GM21528 (cell line): ENCODE measurements around the gene OGG1.
"Not testable (repeated sequence)": the region's sequence is repeated elsewhere in the genome, so short reads cannot be mapped to it uniquely, and the experiment has no call there.

Experiments used
- ATAC-seq: cut with Tn5 transposase; IDR thresholded peaks from one replicate; pipeline ENCODE4 v1.9.1; 2021; ENCODE audit warnings: mild to moderate bottlenecking, moderate library complexity; ENCODE audit not compliant: unreplicated experiment, low FRiP score

The OGG1 gene

DNA sequence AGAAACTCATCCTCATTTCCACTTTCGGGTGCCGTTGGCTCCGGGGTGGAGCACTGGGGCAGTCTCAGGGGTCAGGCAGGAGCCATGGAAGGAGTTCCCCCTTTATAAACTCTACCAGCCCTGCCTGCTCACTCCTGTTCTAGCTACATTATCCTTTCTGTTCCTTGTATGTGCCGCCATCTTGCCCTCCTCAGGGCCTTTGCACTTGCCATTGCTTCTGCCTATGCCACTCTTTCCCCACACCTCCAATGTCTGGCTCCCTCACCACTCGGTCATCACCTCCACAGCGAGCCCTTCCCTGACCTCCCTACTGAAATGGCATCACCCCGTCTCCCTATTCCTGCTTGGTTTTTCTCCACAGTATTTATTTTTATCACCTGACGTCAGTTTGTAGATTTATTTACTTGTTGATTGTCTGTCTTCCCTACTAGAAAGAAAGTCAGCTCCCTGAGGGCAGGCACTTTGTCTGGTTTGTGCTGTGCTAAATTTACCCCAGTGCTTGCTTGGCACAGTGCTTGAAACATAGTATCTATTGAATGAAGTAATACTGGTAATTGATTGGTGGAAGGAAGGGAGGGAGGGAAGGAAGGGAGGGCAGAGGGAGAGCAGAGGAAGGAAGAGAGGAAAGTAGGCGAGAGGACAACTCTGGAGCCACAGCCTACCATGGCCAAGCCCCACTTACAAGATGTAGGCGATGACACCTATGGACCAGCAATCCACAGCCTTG, 11.2 kb downstream of the OGG1 start:
- ATAC-seq: no peak

DNA sequence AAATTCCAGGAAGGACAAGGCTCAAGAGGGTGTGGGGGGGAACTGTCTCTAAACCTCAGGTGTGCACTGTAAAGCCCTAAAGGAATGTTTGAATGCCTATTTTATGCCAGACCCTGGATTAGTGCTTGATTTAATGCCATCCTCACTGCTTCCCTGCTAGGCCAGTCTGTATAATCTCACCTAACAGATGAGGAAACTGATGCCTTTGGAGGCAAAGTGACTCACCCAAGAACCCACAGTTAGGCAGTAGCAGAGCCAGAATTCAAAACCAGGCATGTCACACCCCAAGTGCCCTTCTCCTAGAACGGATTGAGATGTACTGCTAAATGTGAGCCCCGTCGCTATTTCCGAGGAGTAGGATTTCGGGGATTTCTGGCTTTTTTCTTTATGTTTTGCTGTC, 12.2 kb downstream of the OGG1 start:
- ATAC-seq: no peak

DNA sequence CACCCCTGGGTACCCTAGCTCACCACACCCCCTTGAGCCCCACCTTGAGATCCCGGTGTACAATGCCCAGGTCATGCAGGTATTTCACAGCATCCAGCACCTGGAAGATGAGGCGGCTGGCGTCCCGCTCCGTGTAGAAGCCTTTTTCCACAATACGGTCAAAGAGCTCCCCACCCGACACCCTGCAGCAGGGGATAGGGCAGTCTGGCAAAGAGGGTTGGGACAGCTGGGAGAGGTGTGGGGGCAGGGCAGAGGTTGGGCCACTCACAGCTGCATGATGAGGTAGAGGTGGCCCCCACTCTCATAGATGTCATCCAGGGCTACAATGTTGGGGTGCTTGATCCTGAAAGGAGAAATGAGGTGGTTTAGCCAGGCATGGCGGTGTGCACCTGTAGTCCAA, 13.1 kb downstream of the OGG1 start:
- no peak for ATAC-seq

DNA sequence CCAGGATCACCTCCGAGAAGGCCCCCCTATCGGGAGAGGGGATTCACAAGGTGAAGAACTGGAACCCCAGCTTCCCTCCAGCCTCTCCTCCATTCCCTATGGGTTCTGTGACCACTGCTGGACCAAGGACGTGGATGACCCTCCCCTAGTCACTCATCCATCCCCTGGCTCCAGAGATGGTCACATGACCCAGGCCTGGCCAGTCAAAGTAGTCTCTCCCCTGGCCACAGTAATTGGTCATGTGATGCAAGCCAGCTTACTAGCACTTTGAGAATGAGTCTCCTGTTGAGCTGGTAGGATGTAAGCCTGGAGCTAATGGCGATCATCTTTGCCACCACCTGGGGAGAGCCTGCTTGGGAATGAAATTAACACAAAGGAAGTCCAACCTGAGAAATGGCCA, 16.1 kb downstream of the OGG1 start:
- no peak for ATAC-seq

DNA sequence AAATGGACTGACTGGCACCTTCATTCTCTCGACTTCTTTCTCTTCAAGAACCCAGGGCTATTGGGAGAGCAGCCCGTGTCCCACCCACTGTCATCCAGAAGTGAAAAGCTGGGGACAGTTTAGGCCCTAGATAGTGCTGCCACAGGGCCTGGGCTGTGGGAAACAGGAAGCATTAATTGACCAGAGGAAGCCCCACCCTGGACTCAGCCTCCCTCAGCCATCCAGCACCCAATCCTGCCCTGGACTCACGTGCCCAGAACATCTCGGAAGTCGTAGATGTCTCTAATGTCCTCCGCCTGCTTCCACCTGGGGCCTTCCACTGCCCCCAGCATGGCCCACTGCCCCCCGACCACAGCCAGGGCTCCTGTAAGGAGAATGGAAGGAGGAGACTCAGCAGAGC, 17.7 kb downstream of the OGG1 start:
- no peak for ATAC-seq

DNA sequence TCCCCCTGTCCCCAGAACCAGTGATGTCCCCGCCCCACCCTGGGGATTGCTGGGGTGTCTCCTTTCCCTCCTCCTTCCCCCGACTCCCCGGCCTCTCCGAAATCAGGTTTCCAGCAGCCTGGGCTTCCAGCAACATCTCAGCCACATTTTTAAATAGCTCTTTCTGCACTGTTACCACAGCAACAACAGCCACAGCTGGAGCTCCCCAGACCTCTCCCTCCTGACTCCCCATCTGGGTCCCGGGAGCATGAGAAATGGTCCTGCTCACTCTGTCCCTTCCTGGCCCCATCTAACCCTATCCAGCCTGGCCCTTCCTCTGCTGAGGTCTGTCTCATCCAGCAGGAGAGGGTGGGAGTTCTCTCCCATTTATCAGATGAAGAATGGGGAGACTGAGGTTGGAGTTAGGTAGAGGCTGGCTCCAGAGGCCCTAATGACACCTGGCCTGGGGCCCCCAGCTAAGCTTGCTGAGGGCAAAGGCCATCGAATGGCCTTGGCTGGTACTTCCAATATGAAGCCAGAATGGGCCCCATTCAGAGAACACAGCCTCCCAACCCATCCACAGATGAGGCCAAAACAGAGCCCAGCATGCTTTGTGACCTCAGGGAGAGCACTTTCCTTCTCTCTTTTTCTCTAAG, 18.5 kb downstream of the OGG1 start:
- no peak for ATAC-seq

DNA sequence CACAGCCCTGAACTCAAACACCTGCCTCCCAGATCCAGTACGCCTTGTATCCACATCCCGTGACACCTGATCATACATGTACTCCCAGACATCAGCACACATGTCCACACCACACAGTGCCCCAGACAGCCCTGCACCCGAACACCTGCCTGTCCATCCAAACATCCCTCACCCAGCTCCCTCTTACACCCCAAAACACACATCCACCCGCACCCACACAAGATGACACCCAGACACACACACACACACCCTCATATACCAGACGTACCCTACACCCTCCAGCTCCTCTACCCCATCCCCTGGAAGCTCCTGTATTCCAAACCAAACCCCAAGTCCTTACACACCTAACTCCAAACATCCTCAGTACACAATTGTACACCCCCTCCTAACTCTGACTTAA, 19.3 kb downstream of the OGG1 start:
- ATAC-seq: no peak

DNA sequence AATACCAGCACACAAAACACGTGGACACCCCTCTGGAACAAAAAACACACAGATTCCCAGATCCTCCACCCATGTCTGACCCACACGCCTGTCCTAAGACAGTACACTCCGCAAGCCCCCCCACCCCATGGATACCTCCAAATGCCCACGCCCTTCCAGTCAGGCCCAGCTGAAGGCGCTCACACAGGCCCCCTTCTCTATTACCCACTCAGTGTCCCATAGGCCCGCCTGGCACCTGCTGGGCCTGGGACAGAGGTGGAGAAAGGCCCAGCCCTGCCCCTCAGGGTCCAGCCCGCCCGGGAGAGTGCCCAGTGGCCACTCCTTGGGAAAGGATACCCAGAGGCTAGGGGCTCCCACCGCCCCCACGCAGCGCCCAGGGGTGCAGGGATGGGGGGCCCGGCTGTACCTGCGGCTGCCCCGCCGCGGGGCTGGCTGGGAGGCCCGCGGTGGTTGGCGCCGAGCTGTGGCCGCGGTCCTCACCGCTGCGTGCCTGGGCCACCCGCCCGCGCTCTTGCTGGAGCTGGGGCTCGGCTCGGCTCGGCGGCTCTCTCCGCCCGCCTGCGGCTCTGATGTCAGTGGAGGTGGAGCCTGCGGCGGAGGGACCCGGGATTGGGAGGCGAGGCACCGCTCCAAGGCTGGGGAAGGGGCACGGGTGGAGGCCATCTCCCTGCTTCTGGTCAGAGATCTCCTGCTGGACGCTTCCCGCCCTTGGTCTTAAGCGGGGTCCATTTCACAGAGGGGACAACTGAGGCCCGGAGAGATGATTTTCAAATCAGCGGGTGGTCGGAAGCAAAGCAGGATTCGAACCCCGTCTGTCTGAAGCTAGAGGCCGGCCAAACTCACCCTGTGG, 19.9 kb downstream of the OGG1 start, which contains the start of gene CAMK1:
Gene CAMK1, minus strand, starts transcription at position 522 of the 850 bp plus-strand sequence. CDS start 2,198 bp downstream, outside the sequence.
- peak; percentile 62 for ATAC-seq

DNA sequence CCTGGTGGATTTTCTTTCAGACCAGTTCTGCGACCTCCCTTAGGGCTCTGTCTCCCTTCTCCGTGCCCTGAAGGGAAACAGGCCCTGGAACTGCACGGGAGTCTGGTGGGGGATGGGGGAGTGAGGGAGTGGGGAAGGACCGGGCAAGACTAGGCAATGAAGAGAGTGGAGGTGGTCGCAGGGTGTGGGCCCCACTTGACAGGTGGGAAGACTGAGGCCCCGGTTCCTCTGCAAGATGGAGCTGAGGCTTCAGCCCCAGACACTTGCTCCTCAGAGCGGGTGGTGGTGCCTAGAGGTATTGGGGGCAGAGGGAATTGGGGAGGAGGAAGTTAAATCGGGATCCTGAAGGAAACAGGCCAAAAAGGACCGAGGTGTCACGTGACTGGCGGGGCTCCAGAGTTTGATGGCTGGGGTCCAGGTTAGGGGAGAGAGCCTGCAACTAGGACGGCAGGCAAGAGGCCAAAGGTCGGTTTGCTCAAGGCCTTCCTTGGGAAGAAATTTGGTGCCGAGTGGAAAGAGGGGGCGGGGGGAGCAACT, 20.6 kb downstream of the OGG1 start:
- ATAC-seq: no peak

DNA sequence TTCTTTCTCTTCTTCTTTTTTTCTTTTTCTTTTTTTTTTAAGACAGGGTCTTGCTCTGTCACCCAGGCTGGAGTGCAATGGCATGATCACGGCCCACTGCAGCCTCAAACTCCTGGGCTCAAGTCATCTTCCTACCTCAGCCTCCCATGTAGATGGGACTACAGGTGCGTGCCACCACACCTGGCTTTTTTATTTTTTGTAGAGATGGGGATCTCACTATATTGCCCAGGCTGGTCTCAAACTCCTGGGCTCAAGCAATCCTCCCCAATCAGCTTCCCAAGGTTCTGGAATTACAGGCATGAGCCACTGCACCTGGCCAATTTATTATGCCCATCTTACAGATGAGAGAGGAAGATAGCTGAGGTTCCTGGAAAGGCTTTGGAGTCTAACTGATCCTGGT, 21.3 kb downstream of the OGG1 start:
- not testable (repeated sequence) for ATAC-seq

DNA sequence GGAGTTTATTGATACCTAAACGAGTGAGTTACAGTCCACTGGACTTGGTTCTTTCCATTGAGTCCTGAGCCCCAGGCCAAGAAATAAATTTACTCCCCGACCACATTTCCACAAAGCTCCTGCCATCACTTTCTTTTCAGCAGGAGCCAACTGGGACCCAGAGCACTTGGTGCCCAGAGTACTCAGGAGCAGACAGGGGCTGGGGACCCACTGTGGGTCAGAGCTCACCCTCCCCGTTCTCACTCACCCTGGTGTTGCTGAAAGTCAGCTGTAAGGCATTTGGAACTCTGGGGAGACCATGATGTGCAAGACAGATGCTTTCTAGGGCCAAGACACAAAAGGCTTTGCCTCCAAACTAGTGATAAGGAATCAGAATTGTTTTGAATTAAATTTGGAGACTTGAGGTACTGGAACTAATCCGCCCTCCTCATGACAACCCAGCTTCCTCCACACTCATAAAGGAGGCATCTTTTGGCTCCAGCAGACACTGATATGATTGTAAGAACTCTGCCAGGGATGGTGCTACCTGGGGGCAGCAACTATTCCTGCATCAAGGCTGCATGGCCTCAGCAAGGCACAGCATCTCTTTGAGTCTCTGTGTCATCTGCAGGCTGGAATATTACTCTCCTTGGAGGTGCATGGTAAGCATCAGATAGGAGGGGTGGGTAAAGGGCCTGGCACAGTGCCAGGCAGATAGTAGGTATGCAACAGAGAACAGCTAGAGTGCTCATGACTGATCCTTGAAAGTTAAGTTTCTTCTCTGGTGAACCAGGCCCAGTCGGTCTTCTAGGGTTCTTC, 27.3 kb downstream of the OGG1 start:
- ATAC-seq: no peak

DNA sequence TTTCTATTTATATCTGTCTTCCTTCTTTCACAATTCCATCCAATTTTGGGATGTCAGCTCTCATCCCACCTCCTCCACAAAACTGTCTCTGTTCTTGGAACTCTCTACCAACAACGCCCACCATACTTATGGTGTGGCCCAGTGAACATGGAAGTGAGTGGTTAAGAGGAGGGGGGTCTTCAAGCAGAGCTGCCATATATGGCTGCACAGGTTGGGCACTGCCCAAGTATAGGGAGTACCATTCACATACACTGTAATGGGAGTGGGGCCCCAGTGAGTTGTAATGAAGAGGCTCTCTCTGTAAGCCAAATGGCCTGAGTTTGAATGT, 27.9 kb downstream of the OGG1 start:
- no peak for ATAC-seq

DNA sequence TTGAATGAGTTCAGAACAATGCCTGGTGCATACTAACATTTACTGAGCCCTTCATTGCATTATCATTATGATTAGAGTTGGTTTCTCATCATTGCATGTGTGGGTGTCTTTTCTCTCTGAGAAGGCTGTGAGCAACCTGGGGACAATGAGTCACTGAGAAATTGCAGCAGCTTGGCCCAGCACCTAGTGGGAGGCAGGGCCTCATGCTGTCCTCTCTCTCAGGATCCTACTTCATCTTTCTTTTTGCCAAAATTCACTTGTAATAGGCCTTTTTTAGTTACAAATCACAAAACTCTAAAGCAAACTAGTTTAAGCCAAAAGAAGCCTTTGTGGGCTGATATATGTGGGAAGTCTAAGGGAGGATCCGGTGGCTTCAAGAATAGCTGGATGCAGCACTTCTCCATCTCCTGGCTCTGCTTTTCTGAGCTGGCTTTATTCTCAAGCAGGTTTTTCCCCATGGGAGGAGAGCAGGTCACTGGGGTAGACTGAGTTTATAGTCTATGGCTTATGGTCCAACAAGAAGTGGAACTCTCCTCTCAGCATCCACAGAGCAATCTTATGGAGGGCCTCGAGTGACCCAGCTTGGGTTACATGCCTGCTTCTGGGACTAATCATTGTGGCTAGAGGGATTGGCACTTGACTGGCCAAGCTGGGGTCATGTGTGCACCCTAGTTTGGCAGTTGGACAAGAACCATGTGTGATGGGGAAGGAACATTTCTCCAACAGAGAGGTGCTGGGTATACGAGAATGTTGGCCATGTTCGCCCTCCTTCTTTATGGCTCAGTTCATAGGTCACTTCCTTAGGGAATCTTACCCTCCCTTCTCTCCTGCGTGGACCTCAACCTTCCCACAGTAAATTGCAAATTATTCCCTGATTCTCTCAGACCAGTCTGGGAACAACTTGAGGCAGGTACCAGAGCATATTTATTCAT, 28.7 kb downstream of the OGG1 start:
- no peak for ATAC-seq

DNA sequence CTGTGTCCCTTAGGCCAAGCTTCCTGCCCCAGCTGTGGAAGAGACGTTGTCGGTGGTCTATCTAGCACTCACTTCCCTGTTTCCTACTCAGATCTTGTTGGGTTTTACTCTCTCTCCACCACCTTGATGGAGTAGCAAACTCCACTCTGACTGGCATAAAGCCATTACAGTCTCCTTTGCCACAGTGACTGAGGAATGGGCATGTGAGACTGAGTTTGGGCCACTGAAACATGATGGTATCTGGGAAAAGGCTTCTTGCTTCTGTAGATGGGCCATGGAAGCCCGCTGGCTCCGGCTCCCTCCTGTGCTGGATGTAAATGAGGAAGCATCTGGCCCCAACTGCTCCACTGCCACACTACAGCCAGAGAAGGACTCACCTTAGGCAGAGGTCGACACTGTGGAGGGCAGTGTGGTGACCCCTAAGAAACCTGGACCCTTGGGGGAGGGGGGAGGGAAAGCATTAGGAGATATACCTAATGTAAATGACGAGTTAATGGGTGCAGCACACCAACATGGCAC, 29.4 kb downstream of the OGG1 start:
- ATAC-seq: no peak

DNA sequence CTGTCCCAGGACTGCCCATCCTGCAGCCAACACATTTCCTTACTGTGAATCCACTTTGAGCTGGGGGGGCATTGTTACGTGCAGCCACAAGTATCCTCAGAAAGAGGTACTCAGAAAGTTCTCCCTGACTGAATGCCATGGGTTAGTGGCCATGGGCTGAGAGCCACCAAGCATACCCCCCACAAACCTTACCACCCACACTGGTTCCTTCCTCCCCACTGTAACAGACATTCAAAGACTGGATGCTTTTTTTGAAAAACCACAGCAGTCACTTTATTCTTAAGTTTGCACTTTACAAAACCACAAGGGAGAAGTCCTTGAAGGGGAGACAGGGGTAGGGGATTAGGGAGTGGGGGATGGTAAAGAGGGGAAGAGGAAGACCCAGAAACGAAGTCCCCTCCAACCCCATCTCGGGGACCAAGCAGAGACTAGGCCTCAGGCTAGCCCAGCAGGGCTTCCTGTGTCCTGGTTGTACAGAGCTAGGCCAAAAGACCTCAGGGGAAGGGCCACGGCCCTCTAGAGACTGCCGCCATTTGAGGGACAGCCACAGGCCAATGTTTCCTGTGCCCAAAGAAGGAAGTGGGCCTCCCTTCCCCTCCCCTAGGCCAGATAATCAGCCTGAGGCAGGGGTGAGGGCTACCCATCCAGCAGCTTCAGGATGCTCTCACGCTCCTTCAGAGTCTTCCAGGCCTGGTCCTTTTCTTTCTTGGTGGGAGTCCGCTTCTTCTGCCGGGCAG, 30.1 kb downstream of the OGG1 start:
- ATAC-seq: peak; percentile 65

DNA sequence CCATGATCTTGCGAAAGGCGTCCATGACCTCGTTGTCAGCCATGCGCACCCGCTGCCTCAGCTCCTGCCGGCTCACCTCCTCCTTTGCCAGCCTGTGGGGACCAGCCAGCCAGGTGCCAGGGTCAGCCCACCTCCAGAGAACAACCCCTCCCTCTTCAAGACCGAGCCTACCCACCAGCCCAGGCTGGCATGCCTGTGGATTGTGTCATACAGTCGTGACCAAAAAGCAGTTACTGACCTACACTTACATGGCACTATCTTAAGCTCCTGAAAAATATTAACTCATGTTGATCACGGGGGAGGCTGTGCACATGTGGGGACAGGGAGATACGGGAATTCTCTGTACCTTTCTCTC, 30.7 kb downstream of the OGG1 start:
- ATAC-seq: no peak

DNA sequence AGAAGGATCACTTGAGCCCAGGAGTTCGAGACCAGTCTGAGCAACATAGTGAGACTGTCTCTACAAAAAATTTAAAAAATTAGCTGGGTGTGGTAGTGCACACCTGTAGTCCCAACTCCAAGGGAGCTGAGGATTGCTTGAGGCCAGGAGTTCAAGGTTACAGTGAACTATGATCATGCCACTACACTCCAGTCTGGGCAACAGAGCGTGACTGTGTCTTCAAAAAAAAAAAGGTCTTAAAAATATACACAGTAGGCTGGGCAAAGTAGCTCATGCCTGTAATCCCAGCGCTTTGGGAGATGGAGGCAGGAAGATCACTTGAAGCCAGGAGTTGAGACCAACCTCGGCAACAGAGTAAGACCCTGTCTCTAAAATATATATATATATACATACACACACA, 31.2 kb downstream of the OGG1 start:
- ATAC-seq: no peak

DNA sequence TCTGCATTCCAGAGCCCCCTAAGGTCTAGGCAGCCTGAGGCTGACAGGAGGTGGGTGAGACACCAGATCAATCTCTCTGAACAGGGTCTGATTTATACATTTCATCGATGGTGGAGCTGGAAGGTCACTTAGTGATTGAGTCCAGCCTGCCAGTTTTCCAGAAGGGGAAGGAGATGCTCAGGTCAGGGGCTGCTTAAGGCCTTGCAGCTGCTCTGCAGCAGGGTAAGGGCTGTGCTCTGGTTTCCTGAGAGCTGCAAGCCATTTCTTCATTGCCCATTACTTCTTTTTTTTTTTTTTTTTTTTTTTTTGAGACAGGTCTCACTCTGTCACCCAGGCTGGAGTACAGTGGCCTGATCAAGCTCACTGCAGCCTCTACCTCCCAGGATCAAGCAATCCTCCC, 31.8 kb downstream of the OGG1 start:
- ATAC-seq: no peak
